Astrocyte (in vitro differentiated cells and primary cell): ENCODE data around the gene MCM3AP. TPM values are rescaled to one million over a fixed set of nuclear protein-coding genes. Genes with fewer than 3 reads are reported as not detected.

Source experiments
- DNase-seq: peaks from one replicate; pipeline ENCODE4 v3.0.0-alpha.2; 2010; ENCODE audit warnings: low read depth
- FAIRE-seq: peaks from 2 replicates; lab custom pipeline; 2011; peaks lifted over from hg19 to GRCh38; lab: Jason Lieb, UNC
- H2AFZ ChIP-seq: 2 replicates; pipeline ENCODE4 v1.6.0; 2012; ENCODE audit warnings: low read depth, low read length, inconsistent platforms
- H3K27ac ChIP-seq: 2 replicates; pipeline ENCODE4 v1.5.1; 2011; ENCODE audit warnings: low read depth, low read length, inconsistent platforms
- H3K27me3 ChIP-seq: 2 replicates; pipeline ENCODE4 v1.6.0; 2011; ENCODE audit warnings: low read length, inconsistent platforms; ENCODE audit not compliant: insufficient read depth
- H3K36me3 ChIP-seq: 2 replicates; pipeline ENCODE4 v1.5.1; 2011; ENCODE audit warnings: low read length, inconsistent platforms; ENCODE audit not compliant: insufficient read depth
- H3K4me1 ChIP-seq: 2 replicates; pipeline ENCODE4 v1.5.1; 2011; ENCODE audit warnings: low read length, inconsistent platforms; ENCODE audit not compliant: insufficient read depth
- H3K4me2 ChIP-seq: 2 replicates; pipeline ENCODE4 v1.6.0; 2012; ENCODE audit warnings: low read length, inconsistent platforms
- H3K4me3 ChIP-seq: 2 replicates; pipeline ENCODE4 v1.5.1; 2011; ENCODE audit warnings: low read depth, mild to moderate bottlenecking, low read length, inconsistent platforms; ENCODE audit not compliant: insufficient read depth
- H3K79me2 ChIP-seq: 2 replicates; pipeline ENCODE4 v1.6.0; 2012; ENCODE audit warnings: mild to moderate bottlenecking, low read length, inconsistent platforms; ENCODE audit not compliant: insufficient read depth
- H3K9ac ChIP-seq: 2 replicates; pipeline ENCODE4 v1.6.0; 2012; ENCODE audit warnings: mild to moderate bottlenecking, low read length, inconsistent platforms
- H3K9me3 ChIP-seq: 2 replicates; pipeline ENCODE4 v1.5.1; 2012; ENCODE audit warnings: low read depth, mild to moderate bottlenecking, low read length, inconsistent platforms; ENCODE audit not compliant: insufficient read depth
- H4K20me1 ChIP-seq: 2 replicates; pipeline ENCODE4 v1.6.0; 2012; ENCODE audit warnings: low read length, inconsistent platforms; ENCODE audit not compliant: insufficient read depth
- H3K27ac Mint-ChIP-seq: one replicate; pipeline ENCODE4 v1.8.0; 2021; ENCODE audit warnings: mild to moderate bottlenecking, mixed read lengths; ENCODE audit not compliant: unreplicated experiment
- H3K27me3 Mint-ChIP-seq: one replicate; pipeline ENCODE4 v1.8.0; 2021; ENCODE audit warnings: low read depth, mixed read lengths; ENCODE audit not compliant: unreplicated experiment
- H3K36me3 Mint-ChIP-seq: one replicate; pipeline ENCODE4 v1.8.0; 2021; ENCODE audit warnings: low read depth, mixed read lengths; ENCODE audit not compliant: unreplicated experiment
- H3K4me1 Mint-ChIP-seq: one replicate; pipeline ENCODE4 v1.8.0; 2021; ENCODE audit warnings: low read depth, mixed read lengths; ENCODE audit not compliant: unreplicated experiment
- H3K4me3 Mint-ChIP-seq: one replicate; pipeline ENCODE4 v1.8.0; 2021; ENCODE audit warnings: mild to moderate bottlenecking, moderate library complexity, mixed read lengths; ENCODE audit not compliant: unreplicated experiment
- H3K9me3 Mint-ChIP-seq: one replicate; pipeline ENCODE4 v1.8.0; 2021; ENCODE audit warnings: mild to moderate bottlenecking, mixed read lengths; ENCODE audit not compliant: unreplicated experiment
- EZH2 ChIP-seq: IDR thresholded peaks from 2 replicates; pipeline ENCODE4 v1.6.1; 2012; ENCODE audit warnings: mild to moderate bottlenecking, low read length, inconsistent platforms; ENCODE audit not compliant: insufficient read depth
- total RNA-seq: library from RNA; stranded (reverse); gene quantifications from 2 replicates; pipeline ENCODE4 v1.2.1, GENCODE V29; 2021
- TF ChIP-seq, protein P1 (sequence below): IDR thresholded peaks from 2 replicates; pipeline ENCODE4 v1.5.1; 2011; ENCODE audit warnings: low read depth, mild to moderate bottlenecking, inconsistent platforms, low read length, moderate library complexity; ENCODE audit not compliant: insufficient read depth

MCM3AP gene
- total RNA-seq, 1 donor from 2014 or later: 84.2 TPM

DNA sequence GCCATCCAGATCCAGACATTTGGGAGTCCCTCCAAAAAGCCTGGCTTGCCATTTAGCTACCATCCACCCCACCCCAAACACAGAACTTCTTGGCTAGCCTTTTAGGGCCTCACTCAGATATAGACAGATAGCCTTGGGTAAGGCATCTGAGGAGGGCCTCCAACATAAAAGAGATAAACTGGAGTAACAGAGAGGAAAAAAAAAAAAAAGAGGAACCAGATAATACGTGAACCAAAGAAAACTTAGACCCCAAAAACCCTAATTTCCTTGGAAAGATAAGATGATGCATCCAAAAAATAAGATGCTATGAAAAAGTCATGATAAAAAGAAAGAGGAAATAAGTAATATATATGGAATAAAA is 37.0 kb downstream of the MCM3AP start:
- Histone ChIP-seq H3K4me1 (no peaks in the 10 kb centered on the region), H2AFZ (no peak overlapping the region), H3K9me3 (no peaks in the 10 kb centered on the region), H3K79me2 (no peaks in the 10 kb centered on the region), H3K36me3 (peaks cover 35% of the 10 kb centered on the region), H3K9ac (no peak overlapping the region), H3K4me3 (no peak overlapping the region), H4K20me1 (peaks cover 24% of the 10 kb centered on the region), H3K27me3 (no peaks in the 10 kb centered on the region), H3K27ac (no peak overlapping the region), H3K4me2 (no peak overlapping the region)
- H3K4me1 Mint-ChIP-seq: no peaks in the 10 kb centered on the region
- no peak overlapping the region for H3K4me3 Mint-ChIP-seq
- H3K36me3 Mint-ChIP-seq: peaks cover 28% of the 10 kb centered on the region
- FAIRE-seq (no peak), DNase-seq (no peak)
- no peaks in the 10 kb centered on the region for H3K27me3 Mint-ChIP-seq
- no peak overlapping the region for H3K27ac Mint-ChIP-seq
- TF ChIP-seq EZH2: no peak
- TF ChIP-seq, protein P1, sequence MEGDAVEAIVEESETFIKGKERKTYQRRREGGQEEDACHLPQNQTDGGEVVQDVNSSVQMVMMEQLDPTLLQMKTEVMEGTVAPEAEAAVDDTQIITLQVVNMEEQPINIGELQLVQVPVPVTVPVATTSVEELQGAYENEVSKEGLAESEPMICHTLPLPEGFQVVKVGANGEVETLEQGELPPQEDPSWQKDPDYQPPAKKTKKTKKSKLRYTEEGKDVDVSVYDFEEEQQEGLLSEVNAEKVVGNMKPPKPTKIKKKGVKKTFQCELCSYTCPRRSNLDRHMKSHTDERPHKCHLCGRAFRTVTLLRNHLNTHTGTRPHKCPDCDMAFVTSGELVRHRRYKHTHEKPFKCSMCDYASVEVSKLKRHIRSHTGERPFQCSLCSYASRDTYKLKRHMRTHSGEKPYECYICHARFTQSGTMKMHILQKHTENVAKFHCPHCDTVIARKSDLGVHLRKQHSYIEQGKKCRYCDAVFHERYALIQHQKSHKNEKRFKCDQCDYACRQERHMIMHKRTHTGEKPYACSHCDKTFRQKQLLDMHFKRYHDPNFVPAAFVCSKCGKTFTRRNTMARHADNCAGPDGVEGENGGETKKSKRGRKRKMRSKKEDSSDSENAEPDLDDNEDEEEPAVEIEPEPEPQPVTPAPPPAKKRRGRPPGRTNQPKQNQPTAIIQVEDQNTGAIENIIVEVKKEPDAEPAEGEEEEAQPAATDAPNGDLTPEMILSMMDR: no peak
- H3K9me3 Mint-ChIP-seq: no peaks in the 10 kb centered on the region

DNA sequence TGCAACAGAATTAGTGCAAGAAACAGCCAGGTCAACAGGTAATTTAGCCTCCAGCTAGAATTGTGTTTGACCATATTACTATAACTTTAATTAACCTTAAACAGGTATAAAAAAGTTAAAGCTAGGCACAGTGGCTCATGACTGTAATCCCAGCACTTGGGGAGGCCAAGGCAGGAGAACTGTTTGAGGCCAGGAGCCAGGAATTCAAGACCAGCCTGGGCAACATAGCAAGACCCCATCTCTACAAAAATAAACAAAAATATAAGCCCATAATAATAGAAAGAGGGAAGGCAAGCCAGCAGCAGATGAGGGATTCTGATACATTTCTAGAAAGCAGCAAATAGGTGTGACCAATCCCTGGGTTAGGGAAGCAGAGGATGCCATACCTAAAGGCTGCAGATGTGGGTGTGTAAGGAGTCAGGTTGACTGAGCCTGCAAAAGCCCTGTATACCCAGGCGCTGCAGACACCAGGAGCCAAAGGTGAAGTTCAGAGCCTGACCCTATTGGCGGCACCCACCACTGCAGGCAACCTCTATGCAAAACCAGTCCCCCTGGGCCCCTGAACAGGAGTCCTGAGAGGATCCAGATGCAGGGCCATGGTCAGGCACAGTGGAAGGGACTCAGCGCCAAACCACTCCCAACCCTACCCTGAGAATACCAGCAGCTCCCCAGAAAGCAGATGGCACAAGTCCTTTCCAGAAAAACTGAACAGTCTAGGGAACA is 37.6 kb downstream of the MCM3AP start:
- Histone ChIP-seq H3K36me3 (peaks cover 38% of the 10 kb centered on the region), H3K4me1 (no peaks in the 10 kb centered on the region), H4K20me1 (peaks cover 23% of the 10 kb centered on the region), H3K27ac (no peak overlapping the region), H3K27me3 (no peaks in the 10 kb centered on the region), H3K4me2 (no peak overlapping the region), H3K79me2 (no peaks in the 10 kb centered on the region), H3K4me3 (no peak overlapping the region), H2AFZ (no peak overlapping the region), H3K9me3 (no peaks in the 10 kb centered on the region), H3K9ac (no peak overlapping the region)
- H3K36me3 Mint-ChIP-seq: peaks cover 28% of the 10 kb centered on the region
- H3K27ac Mint-ChIP-seq: no peak overlapping the region
- no peak for FAIRE-seq
- no peak overlapping the region for H3K4me3 Mint-ChIP-seq
- H3K4me1 Mint-ChIP-seq: no peaks in the 10 kb centered on the region
- H3K9me3 Mint-ChIP-seq: no peaks in the 10 kb centered on the region
- H3K27me3 Mint-ChIP-seq: no peaks in the 10 kb centered on the region
- no peak for DNase-seq
- no peak for TF ChIP-seq EZH2
- TF ChIP-seq, protein P1: no peak

DNA sequence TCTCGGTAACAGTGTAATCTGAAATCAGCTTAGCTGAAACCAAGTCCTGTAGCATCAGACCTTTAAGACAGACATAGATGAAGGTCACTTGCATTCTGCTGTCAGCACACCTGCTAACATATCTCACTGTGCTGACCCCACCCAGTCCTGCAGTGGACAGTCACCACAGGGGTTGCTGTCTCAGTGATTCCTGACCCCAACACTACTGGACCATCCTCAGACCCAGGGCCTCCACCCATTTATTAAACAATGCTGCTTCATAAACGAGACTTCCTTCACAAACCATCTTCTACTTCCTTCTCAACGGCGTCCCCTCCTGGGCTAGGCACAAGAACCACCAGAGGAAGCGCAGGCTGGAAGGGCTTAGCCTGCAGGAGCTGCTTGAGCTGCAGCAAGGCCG is 39.1 kb downstream of the MCM3AP start:
- no peak overlapping the region for H3K27ac Mint-ChIP-seq
- Histone ChIP-seq H3K4me1 (no peaks in the 10 kb centered on the region), H2AFZ (no peak overlapping the region), H3K27me3 (no peaks in the 10 kb centered on the region), H3K27ac (no peak overlapping the region), H3K79me2 (no peaks in the 10 kb centered on the region), H3K36me3 (peaks cover 49% of the 10 kb centered on the region), H3K4me2 (no peak overlapping the region), H3K9ac (no peak overlapping the region), H3K4me3 (no peak overlapping the region), H3K9me3 (no peaks in the 10 kb centered on the region), H4K20me1 (peaks cover 27% of the 10 kb centered on the region)
- FAIRE-seq (no peak), DNase-seq (no peak)
- no peaks in the 10 kb centered on the region for H3K9me3 Mint-ChIP-seq
- peaks cover 25% of the 10 kb centered on the region for H3K36me3 Mint-ChIP-seq
- no peaks in the 10 kb centered on the region for H3K27me3 Mint-ChIP-seq
- no peaks in the 10 kb centered on the region for H3K4me1 Mint-ChIP-seq
- no peak for TF ChIP-seq EZH2
- TF ChIP-seq, protein P1: no peak
- no peak overlapping the region for H3K4me3 Mint-ChIP-seq
